ENCODE data around the gene GXYLT1.

DNA sequence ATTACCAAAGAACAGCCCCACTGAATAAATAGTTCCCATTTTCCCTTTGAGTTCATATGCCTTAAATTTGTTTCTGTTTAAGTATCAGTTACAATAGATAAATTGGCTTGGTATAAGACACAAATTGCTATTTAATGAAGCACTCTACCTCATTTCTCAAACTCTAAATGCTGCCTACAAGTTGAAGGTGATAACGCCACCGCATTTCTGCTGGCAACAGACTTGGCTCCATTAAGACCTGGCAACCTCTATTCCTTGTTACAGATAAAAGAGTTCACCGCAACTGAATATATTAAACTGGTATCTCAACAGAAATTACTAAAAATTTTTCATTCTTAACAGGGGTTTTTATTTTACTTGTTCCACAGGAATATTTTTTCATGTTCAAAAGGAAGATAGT lies 35.6 kb downstream of the GXYLT1 start:
- TF ChIP-seq, protein P1, sequence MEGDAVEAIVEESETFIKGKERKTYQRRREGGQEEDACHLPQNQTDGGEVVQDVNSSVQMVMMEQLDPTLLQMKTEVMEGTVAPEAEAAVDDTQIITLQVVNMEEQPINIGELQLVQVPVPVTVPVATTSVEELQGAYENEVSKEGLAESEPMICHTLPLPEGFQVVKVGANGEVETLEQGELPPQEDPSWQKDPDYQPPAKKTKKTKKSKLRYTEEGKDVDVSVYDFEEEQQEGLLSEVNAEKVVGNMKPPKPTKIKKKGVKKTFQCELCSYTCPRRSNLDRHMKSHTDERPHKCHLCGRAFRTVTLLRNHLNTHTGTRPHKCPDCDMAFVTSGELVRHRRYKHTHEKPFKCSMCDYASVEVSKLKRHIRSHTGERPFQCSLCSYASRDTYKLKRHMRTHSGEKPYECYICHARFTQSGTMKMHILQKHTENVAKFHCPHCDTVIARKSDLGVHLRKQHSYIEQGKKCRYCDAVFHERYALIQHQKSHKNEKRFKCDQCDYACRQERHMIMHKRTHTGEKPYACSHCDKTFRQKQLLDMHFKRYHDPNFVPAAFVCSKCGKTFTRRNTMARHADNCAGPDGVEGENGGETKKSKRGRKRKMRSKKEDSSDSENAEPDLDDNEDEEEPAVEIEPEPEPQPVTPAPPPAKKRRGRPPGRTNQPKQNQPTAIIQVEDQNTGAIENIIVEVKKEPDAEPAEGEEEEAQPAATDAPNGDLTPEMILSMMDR (IDR thresholded peaks at IDR 0.05): no peak
- no peak for TF ChIP-seq POLR2A (IDR thresholded peaks at IDR 0.05)

All from stomach (tissue), 4 donors.